Esophagus squamous epithelium (tissue), 4 donors: ENCODE measurements around the gene C1orf21.

Experiments used
- POLR2A ChIP-seq, 4 donors: fragments of 450-650 bp; IDR thresholded peaks; one replicate each; pipeline ENCODE4 v1.6.1; 2017; ENCODE audit warnings: antibody characterized with exemption in 4 of 4, mild to moderate bottlenecking in 4 of 4, moderate library complexity in 3 of 4
- TF ChIP-seq, protein P1 (sequence below), 6 experiments: fragments of 450-650 bp in 4 of 6; fragments of 200-600 bp in 2 of 6; sonication (generic) in 2 of 6; IDR thresholded peaks; one replicate each; pipeline ENCODE4 v1.5.1; 2016 to 2019; ENCODE audit warnings: antibody characterized with exemption in 6 of 6, mild to moderate bottlenecking in 4 of 6, moderate library complexity in 4 of 6

DNA sequence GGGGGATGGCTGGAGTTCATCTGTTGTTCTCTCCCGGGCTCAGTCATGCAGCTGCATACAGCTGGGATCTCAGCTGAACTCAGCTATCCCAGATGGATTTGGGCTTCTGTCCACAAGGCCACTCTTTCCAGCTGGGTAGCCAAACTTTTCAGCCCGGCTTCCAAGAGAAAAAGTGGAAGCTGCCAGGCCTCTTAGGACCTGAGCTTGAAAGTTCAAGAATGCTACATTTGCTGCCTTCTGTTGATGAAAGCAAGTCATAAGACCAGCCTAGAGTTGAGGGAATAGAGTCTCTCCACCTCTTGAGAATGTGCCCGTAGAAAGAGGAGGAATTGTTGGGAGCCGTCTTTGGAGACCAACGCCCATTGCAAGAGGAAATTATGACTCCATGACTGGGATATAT lies 95.3 kb downstream of the C1orf21 start:
- TF ChIP-seq, protein P1, sequence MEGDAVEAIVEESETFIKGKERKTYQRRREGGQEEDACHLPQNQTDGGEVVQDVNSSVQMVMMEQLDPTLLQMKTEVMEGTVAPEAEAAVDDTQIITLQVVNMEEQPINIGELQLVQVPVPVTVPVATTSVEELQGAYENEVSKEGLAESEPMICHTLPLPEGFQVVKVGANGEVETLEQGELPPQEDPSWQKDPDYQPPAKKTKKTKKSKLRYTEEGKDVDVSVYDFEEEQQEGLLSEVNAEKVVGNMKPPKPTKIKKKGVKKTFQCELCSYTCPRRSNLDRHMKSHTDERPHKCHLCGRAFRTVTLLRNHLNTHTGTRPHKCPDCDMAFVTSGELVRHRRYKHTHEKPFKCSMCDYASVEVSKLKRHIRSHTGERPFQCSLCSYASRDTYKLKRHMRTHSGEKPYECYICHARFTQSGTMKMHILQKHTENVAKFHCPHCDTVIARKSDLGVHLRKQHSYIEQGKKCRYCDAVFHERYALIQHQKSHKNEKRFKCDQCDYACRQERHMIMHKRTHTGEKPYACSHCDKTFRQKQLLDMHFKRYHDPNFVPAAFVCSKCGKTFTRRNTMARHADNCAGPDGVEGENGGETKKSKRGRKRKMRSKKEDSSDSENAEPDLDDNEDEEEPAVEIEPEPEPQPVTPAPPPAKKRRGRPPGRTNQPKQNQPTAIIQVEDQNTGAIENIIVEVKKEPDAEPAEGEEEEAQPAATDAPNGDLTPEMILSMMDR (IDR thresholded peaks at IDR 0.05): no peak
- no peak for TF ChIP-seq POLR2A (IDR thresholded peaks at IDR 0.05)
